Measurements from ENCODE around the gene PRRC2B. TPM values are rescaled to one million over a fixed set of nuclear protein-coding genes. Genes with fewer than 3 reads are reported as not detected.
"Not testable (repeated sequence)": the region's sequence is repeated elsewhere in the genome, so short reads cannot be mapped to it uniquely, and the experiment has no call there.

Gene PRRC2B
- total and polyA plus RNA-seq, 5 donors from 2014 or later = 8.1 to 239 (median 10.0) TPM

DNA sequence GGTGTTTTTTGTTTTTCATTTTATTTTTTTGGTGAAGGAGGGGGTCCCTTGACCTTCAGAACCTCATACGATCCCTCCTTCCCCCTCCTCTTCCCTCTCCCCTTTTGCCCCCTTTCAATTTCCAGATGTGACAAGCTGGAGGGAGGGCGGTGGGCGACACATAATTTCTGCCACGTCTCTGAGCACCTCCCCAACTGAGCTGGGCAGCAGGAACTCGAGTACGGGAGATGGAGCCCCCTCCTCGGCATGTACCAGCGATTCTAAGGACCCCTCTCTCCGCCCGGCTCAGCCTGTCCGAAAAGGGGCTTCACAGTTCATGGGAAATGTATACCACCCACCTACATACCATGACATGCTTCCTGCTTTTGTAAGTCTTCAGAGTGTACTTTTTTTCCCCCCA is 52.4 kb downstream of the PRRC2B start:
- Histone ChIP-seq H3K27ac (ENCODE audit: insufficient read depth, low read length, poor library complexity, severe bottlenecking) (no peak overlapping the region), H3K27me3 (ENCODE audit: control insufficient read depth, insufficient read depth, low read length) (no peaks in the 10 kb centered on the region), H3K4me1 (ENCODE audit: control insufficient read depth, insufficient read depth, low read length, poor library complexity, severe bottlenecking) (no peaks in the 10 kb centered on the region), H3K4me3 (ENCODE audit: low read depth, low read length) (no peak overlapping the region), H3K36me3 (ENCODE audit: control insufficient read depth, insufficient read depth, low read length) (peaks cover 89% of the 10 kb centered on the region), H3K9me3 (ENCODE audit: control insufficient read depth in 2 of 2, low read length in 2 of 2) (no peaks in the 10 kb centered on the region)
- H3K4me3 Mint-ChIP-seq = no peak overlapping the region
- peaks cover 59% of the 10 kb centered on the region for H3K36me3 Mint-ChIP-seq
- no peaks in the 10 kb centered on the region for H3K27me3 Mint-ChIP-seq
- no peaks in the 10 kb centered on the region for H3K9me3 Mint-ChIP-seq
- no peak for DNase-seq
- ATAC-seq (ENCODE audit: low read depth in 2 of 2) = no peak
- H3K27ac Mint-ChIP-seq = peak overlapping the region in 1 of 3 donors; percentile 38
- H3K4me1 Mint-ChIP-seq = peaks cover 5 to 14% (median 12%) of the 10 kb centered on the region in 4 donors

DNA sequence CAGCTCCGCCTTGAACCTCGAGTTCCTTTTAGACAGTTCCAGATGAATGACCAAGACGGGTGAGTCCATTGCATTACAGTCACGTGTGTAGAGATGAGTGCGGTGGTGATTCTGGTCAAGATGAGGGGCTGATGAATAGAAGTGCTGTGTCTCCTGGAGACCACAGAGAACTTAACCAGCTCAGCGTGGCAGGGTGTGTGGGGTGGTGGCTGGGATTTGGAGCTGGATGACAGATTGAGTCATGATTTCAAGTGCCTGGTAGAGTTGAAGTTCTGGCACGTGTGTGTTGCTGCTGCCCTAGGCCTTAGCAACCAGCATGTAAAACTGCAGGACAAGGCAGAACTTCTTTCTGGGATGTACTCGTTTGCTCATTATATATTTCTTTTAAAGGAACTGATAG is 53.3 kb downstream of the PRRC2B start:
- peaks cover 59% of the 10 kb centered on the region for H3K36me3 Mint-ChIP-seq
- peaks cover 8 to 18% (median 14%) of the 10 kb centered on the region in 4 donors for H3K4me1 Mint-ChIP-seq
- H3K27me3 ChIP-seq (ENCODE audit: control insufficient read depth, insufficient read depth, low read length) = no peaks in the 10 kb centered on the region
- no peaks in the 10 kb centered on the region for H3K9me3 Mint-ChIP-seq
- ATAC-seq (ENCODE audit: low read depth in 2 of 2) = no peak
- H3K27ac ChIP-seq (ENCODE audit: insufficient read depth, low read length, poor library complexity, severe bottlenecking) = no peak overlapping the region
- no peaks in the 10 kb centered on the region for H3K9me3 ChIP-seq (ENCODE audit: control insufficient read depth in 2 of 2, low read length in 2 of 2)
- no peak for DNase-seq
- no peak overlapping the region for H3K4me3 ChIP-seq (ENCODE audit: low read depth, low read length)
- peak overlapping the region in 1 of 3 donors; percentile 56 for H3K27ac Mint-ChIP-seq
- peaks cover 87% of the 10 kb centered on the region for H3K36me3 ChIP-seq (ENCODE audit: control insufficient read depth, insufficient read depth, low read length)
- H3K4me3 Mint-ChIP-seq = no peak overlapping the region
- no peaks in the 10 kb centered on the region for H3K4me1 ChIP-seq (ENCODE audit: control insufficient read depth, insufficient read depth, low read length, poor library complexity, severe bottlenecking)
- no peaks in the 10 kb centered on the region for H3K27me3 Mint-ChIP-seq

DNA sequence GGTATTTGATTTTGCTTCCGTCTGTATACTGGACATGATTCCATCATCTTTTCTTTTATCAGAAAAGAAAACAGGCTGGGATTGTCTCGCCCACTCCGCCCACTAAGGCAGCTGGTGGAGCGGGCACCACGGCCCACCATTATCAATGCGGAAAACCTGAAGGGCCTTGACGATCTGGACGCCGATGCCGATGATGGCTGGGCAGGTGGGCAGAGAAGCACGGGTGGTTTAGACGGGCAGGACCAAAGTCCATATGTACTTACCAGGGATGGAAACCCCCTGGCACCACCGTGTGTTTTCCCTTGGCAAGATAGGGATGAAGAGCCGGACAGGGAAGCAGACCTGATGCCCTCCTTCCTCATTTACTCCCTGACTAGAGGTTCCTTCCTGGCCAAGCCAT is 53.7 kb downstream of the PRRC2B start:
- Histone ChIP-seq H3K27ac (ENCODE audit: insufficient read depth, low read length, poor library complexity, severe bottlenecking) (no peak overlapping the region), H3K4me1 (ENCODE audit: control insufficient read depth, insufficient read depth, low read length, poor library complexity, severe bottlenecking) (no peaks in the 10 kb centered on the region), H3K9me3 (ENCODE audit: control insufficient read depth in 2 of 2, low read length in 2 of 2) (no peaks in the 10 kb centered on the region), H3K36me3 (ENCODE audit: control insufficient read depth, insufficient read depth, low read length) (peaks cover 85% of the 10 kb centered on the region), H3K27me3 (ENCODE audit: control insufficient read depth, insufficient read depth, low read length) (no peaks in the 10 kb centered on the region), H3K4me3 (ENCODE audit: low read depth, low read length) (no peak overlapping the region)
- H3K4me3 Mint-ChIP-seq = no peak overlapping the region
- H3K36me3 Mint-ChIP-seq = peaks cover 55% of the 10 kb centered on the region
- peak overlapping the region in 1 of 3 donors; percentile 56 for H3K27ac Mint-ChIP-seq
- no peaks in the 10 kb centered on the region for H3K9me3 Mint-ChIP-seq
- no peak for ATAC-seq (ENCODE audit: low read depth in 2 of 2)
- peaks cover 8 to 22% (median 16%) of the 10 kb centered on the region in 4 donors for H3K4me1 Mint-ChIP-seq
- no peaks in the 10 kb centered on the region for H3K27me3 Mint-ChIP-seq
- DNase-seq = no peak

DNA sequence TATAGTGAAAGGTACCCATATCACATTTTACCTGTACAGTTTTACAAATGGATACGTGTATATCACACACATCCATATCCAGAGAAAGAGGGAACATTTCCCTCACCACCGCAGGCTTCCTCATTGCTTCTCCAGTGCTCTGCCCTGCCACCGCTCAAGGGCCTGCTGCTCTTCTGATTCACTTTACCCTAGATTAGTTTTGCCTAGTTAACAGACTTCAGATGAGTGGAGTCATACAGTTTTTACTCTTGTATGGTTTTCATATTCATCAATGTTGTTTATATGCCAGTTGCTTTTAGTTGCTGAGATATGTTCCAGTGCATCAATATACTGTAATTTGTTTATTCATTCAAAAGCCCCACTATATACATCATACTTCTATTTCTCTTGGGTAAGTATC is 54.9 kb downstream of the PRRC2B start:
- no peaks in the 10 kb centered on the region for H3K9me3 ChIP-seq (ENCODE audit: control insufficient read depth in 2 of 2, low read length in 2 of 2)
- ATAC-seq (ENCODE audit: low read depth in 2 of 2) (no peak), DNase-seq (no peak)
- H3K36me3 ChIP-seq (ENCODE audit: control insufficient read depth, insufficient read depth, low read length) = peaks cover 87% of the 10 kb centered on the region
- no peak overlapping the region for H3K4me3 ChIP-seq (ENCODE audit: low read depth, low read length)
- peaks cover 8 to 24% (median 19%) of the 10 kb centered on the region in 4 donors for H3K4me1 Mint-ChIP-seq
- H3K27me3 Mint-ChIP-seq = no peaks in the 10 kb centered on the region
- H3K27me3 ChIP-seq (ENCODE audit: control insufficient read depth, insufficient read depth, low read length) = no peaks in the 10 kb centered on the region
- H3K27ac ChIP-seq (ENCODE audit: insufficient read depth, low read length, poor library complexity, severe bottlenecking) = no peak overlapping the region
- no peak overlapping the region for H3K4me3 Mint-ChIP-seq
- peak overlapping the region in 1 of 3 donors; percentile 12 for H3K27ac Mint-ChIP-seq
- no peaks in the 10 kb centered on the region for H3K9me3 Mint-ChIP-seq
- H3K4me1 ChIP-seq (ENCODE audit: control insufficient read depth, insufficient read depth, low read length, poor library complexity, severe bottlenecking) = no peaks in the 10 kb centered on the region
- H3K36me3 Mint-ChIP-seq = peaks cover 54% of the 10 kb centered on the region

DNA sequence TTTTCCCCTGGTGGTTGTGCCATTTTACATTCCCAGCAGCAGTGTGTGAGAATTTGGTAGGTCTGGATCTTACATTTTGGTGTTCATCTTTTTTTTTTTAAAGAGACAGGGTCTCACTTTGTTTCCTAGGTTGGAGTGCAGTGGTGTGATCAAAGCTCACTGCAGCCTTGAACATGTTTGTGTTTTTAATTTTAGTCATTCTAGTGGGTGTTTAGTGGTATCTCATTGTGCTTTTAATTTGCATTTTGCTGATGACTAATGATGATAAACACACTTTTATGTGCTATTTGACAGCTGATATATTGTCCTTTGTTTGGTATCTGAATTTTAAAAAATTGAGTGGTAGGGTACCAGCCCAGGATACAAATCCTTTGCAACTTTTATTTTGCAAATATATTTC is 55.4 kb downstream of the PRRC2B start:
- Mint-ChIP-seq H3K4me1 (peaks cover 8 to 24% (median 21%) of the 10 kb centered on the region in 4 donors), H3K4me3 (no peak overlapping the region), H3K27me3 (no peaks in the 10 kb centered on the region), H3K27ac (no peak overlapping the region), H3K9me3 (no peaks in the 10 kb centered on the region), H3K36me3 (peaks cover 52% of the 10 kb centered on the region)
- DNase-seq (no peak), ATAC-seq (ENCODE audit: low read depth in 2 of 2) (no peak)
- no peak overlapping the region for H3K4me3 ChIP-seq (ENCODE audit: low read depth, low read length)
- no peaks in the 10 kb centered on the region for H3K27me3 ChIP-seq (ENCODE audit: control insufficient read depth, insufficient read depth, low read length)
- no peaks in the 10 kb centered on the region for H3K4me1 ChIP-seq (ENCODE audit: control insufficient read depth, insufficient read depth, low read length, poor library complexity, severe bottlenecking)
- peaks cover 87% of the 10 kb centered on the region for H3K36me3 ChIP-seq (ENCODE audit: control insufficient read depth, insufficient read depth, low read length)
- H3K27ac ChIP-seq (ENCODE audit: insufficient read depth, low read length, poor library complexity, severe bottlenecking) = no peak overlapping the region
- no peaks in the 10 kb centered on the region for H3K9me3 ChIP-seq (ENCODE audit: control insufficient read depth in 2 of 2, low read length in 2 of 2)

DNA sequence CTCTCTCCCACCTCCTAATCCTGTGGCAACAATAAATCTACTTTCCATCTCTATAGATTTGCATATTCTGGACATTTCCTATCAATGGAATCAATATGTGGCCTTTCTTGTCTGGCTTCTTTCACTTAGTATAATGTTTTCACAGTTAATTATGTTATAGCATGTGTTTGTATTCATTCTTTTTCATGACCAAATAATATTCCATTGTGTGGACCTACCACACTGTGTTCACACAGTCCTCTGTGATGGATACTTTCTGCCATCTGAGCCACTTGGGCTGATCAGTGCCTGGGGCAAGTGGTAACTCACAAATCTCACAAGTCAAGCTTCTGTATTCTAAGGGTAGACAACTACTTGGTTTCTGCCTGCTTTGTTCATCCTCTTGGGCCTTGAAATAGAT is 60.1 kb downstream of the PRRC2B start:
- DNase-seq (no peak), ATAC-seq (ENCODE audit: low read depth in 2 of 2) (no peak)
- H3K27me3 ChIP-seq (ENCODE audit: control insufficient read depth, insufficient read depth, low read length) = no peaks in the 10 kb centered on the region
- H3K36me3 ChIP-seq (ENCODE audit: control insufficient read depth, insufficient read depth, low read length) = peaks cover 81% of the 10 kb centered on the region
- H3K9me3 Mint-ChIP-seq = no peaks in the 10 kb centered on the region
- H3K9me3 ChIP-seq (ENCODE audit: control insufficient read depth in 2 of 2, low read length in 2 of 2) = no peaks in the 10 kb centered on the region
- peaks cover 5 to 23% (median 20%) of the 10 kb centered on the region in 4 donors for H3K4me1 Mint-ChIP-seq
- no peak overlapping the region for H3K27ac Mint-ChIP-seq
- H3K4me3 Mint-ChIP-seq = no peak overlapping the region
- H3K4me3 ChIP-seq (ENCODE audit: low read depth, low read length) = no peak overlapping the region
- no peak overlapping the region for H3K27ac ChIP-seq (ENCODE audit: insufficient read depth, low read length, poor library complexity, severe bottlenecking)
- H3K36me3 Mint-ChIP-seq = peaks cover 33% of the 10 kb centered on the region
- no peaks in the 10 kb centered on the region for H3K4me1 ChIP-seq (ENCODE audit: control insufficient read depth, insufficient read depth, low read length, poor library complexity, severe bottlenecking)
- no peaks in the 10 kb centered on the region for H3K27me3 Mint-ChIP-seq

DNA sequence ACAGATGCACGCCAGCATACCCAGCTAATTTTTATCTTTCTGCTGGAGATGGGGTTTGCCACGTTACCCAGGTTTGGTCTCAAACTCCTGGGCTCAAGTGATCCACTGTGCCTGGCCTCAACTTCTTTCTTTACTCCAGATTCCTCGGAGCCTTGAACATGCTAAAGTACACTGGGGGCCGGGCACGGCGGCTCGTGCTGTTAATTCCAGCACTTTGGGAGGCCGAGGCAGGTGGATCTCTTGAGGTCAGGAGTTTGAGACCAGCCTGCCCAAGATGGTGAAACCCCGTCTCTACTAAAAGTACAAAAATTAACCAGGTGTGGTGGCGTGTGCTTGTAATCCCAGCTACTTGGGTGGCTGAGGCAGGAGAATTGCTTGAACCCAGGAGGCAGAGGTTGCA is 61.8 kb downstream of the PRRC2B start:
- not testable (repeated sequence) for H3K9me3 ChIP-seq (ENCODE audit: control insufficient read depth in 2 of 2, low read length in 2 of 2); H3K4me3 ChIP-seq (ENCODE audit: low read depth, low read length); ATAC-seq (ENCODE audit: low read depth in 2 of 2); H3K4me1 ChIP-seq (ENCODE audit: control insufficient read depth, insufficient read depth, low read length, poor library complexity, severe bottlenecking); H3K9me3 Mint-ChIP-seq; H3K27me3 ChIP-seq (ENCODE audit: control insufficient read depth, insufficient read depth, low read length); H3K27ac ChIP-seq (ENCODE audit: insufficient read depth, low read length, poor library complexity, severe bottlenecking); H3K27me3 Mint-ChIP-seq; DNase-seq; H3K4me3 Mint-ChIP-seq; H3K27ac Mint-ChIP-seq
- H3K36me3 ChIP-seq (ENCODE audit: control insufficient read depth, insufficient read depth, low read length) = peaks cover 82% of the 10 kb centered on the region
- peaks cover 38% of the 10 kb centered on the region for H3K36me3 Mint-ChIP-seq
- H3K4me1 Mint-ChIP-seq = peaks cover 4 to 22% (median 16%) of the 10 kb centered on the region in 4 donors

DNA sequence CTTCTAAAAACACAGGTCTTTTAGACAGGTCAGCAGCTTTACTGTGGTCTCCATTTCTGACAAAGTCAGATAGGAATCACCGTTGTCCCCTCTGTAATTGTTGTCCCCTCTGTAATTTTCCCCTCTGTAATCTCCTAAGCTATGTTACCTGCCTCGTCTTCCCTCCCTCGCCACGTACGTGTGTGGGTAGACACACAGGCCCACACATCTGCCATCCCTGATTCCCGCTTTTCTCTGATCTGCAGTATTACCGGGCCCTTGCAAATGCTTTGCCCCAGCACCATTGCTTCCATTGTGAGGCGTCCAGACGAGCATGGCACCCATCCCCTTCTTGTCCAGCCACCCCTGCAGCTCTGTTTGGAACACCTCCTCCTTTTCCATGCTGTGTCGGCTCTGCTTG is 63.9 kb downstream of the PRRC2B start:
- H3K4me3 Mint-ChIP-seq = no peak overlapping the region
- Histone ChIP-seq H3K36me3 (ENCODE audit: control insufficient read depth, insufficient read depth, low read length) (peaks cover 79% of the 10 kb centered on the region), H3K4me3 (ENCODE audit: low read depth, low read length) (no peak overlapping the region), H3K27me3 (ENCODE audit: control insufficient read depth, insufficient read depth, low read length) (no peaks in the 10 kb centered on the region), H3K27ac (ENCODE audit: insufficient read depth, low read length, poor library complexity, severe bottlenecking) (no peak overlapping the region), H3K4me1 (ENCODE audit: control insufficient read depth, insufficient read depth, low read length, poor library complexity, severe bottlenecking) (no peaks in the 10 kb centered on the region), H3K9me3 (ENCODE audit: control insufficient read depth in 2 of 2, low read length in 2 of 2) (no peaks in the 10 kb centered on the region)
- peak overlapping the region in 2 of 3 donors; percentile 90 to 92 for H3K27ac Mint-ChIP-seq
- no peaks in the 10 kb centered on the region for H3K27me3 Mint-ChIP-seq
- no peak for DNase-seq
- no peaks in the 10 kb centered on the region for H3K9me3 Mint-ChIP-seq
- peaks cover 40% of the 10 kb centered on the region for H3K36me3 Mint-ChIP-seq
- peaks cover 4 to 11% (median 8%) of the 10 kb centered on the region in 4 donors for H3K4me1 Mint-ChIP-seq
- no peak for ATAC-seq (ENCODE audit: low read depth in 2 of 2)

Data from CD4-positive, CD25-positive, alpha-beta regulatory T cell (primary cell).